Placental pericyte (primary cell): Measurements from ENCODE around the gene HAUS8. TPM values are rescaled to one million over a fixed set of nuclear protein-coding genes. Genes with fewer than 3 reads are reported as not detected.

ENCODE experiments used
- total RNA-seq: library from RNA; depleted of rRNA; stranded (reverse); fragments of >200 nt; gene quantifications from 2 replicates; pipeline ENCODE4 v1.2.3, GENCODE V29; 2012

Gene HAUS8, protein sequence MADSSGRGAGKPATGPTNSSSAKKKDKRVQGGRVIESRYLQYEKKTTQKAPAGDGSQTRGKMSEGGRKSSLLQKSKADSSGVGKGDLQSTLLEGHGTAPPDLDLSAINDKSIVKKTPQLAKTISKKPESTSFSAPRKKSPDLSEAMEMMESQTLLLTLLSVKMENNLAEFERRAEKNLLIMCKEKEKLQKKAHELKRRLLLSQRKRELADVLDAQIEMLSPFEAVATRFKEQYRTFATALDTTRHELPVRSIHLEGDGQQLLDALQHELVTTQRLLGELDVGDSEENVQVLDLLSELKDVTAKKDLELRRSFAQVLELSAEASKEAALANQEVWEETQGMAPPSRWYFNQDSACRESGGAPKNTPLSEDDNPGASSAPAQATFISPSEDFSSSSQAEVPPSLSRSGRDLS
- 1.3 and 8.6 TPM in 2 replicates for total RNA-seq

DNA sequence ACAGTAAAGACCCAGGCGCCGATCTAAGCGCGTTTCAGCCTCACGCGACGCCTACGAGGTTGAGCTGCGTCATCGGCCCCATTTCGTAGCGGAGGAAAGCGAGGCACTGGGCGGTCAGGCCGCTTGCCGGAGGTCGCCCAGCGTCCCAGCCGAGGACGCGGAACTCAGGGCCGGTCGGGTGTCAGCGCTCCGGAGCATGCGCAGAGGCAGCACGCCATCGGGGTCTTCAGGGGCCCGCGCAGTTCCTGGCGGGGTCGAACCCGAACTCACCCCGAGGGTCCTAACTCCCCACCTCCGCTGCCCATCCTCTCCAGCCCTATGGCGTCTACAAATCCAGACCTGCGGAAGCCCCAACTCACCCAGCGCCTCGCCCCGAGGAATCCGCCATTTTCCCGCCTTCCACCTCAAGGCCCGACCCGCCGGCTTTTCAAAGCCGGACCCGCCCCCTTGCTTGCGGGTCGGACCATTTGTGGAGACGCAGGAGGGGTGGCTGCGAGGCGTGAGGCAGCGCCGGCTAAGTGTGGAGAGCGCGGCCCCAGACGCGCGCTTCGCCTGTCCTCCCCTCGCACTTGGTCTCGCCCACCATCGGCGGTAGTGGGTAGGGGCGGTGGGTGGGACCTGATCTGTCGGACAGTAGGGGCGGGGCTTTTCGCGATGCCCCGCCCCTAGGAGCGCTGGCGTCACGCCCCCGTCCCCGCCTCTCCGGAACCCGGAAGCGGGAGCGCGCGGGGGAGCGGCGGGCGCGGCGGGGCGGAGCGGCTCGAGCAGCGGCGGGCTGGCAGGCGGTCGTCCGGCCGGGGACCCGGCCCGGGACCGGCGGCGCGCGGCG is at the start of gene HAUS8, which contains the start of gene MYO9B:
TSS of gene HAUS8 (minus strand) at position 418 of the 829 bp plus-strand sequence. CDS start at position 388, 30 bp downstream.
TSS of gene MYO9B (plus strand) at position 743 of the 829 bp plus-strand sequence. CDS start 25,941 bp downstream, outside the sequence.

DNA sequence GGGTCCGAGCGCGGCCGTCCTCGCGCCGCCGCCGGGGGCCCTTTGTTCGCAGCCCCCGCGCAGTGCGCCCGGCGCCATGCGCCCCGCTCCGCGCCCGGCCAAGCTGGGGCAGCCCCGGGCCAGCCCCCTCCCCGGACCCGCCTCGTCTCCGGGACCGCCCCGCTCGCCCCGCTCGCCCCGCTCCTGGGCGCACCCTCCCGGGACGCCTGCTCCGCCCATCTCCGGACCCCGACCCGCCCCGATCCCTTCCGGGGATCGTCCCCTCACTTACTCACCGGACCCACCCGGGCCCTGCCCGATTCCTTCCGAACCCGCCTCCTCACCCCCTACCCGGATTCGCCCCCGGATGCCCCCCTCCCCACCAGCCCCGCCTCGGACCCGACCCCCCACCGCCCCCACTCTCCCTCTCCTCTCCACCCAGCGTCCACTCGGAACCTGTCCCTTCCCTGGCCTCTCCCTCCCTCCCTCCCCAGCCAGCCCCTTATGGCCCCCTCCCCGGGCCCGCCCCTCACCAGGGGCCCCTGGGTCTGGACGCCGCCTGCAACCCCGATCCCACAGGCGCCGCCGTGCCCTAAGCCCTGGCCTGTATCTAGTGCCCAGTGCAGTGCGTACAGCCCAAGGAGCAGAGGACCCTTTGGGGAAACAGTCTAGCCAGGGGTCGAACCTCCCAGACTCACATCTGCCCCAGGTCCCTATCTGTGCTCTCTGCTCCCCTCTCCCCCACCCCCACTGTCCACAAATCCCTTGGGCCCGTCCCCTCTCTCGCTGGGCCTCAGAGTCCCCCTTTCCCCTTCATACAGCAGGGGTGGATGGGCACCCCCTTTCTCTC is 48.3 kb downstream of the HAUS8 start, which contains the start of gene CPAMD8:
TSS of gene CPAMD8 (minus strand) at position 105 of the 829 bp plus-strand sequence. CDS start 168 bp downstream, outside the sequence.

Other genes starting within 250 kb of the HAUS8 start
- 28.0 and 37.7 TPM in 2 replicates for gene SIN3B, start 246.1 kb downstream of the HAUS8 start, total RNA-seq
- gene F2RL3, start 186.5 kb downstream of the HAUS8 start, total RNA-seq, result 1.3 and 10.9 TPM in 2 replicates
- 0.57 and 2.4 TPM in 2 replicates for gene CPAMD8, start 48.6 kb downstream of the HAUS8 start, total RNA-seq
- gene MYO9B, start 325 bp upstream of the HAUS8 start, total RNA-seq, result 137 and 192 TPM in 2 replicates
- 15.2 and 52.7 TPM in 2 replicates for gene USE1, start 139.9 kb upstream of the HAUS8 start, total RNA-seq
- gene OCEL1, start 150.8 kb upstream of the HAUS8 start, total RNA-seq, result 5.4 and 6.3 TPM in 2 replicates
- 60.6 and 86.5 TPM in 2 replicates for gene NR2F6, start 170.5 kb upstream of the HAUS8 start, total RNA-seq
- 0.14 TPM in 1 of 2 replicates, not detected in the other for gene USHBP1, start 189.3 kb upstream of the HAUS8 start, total RNA-seq
- 93.4 and 96.1 TPM in 2 replicates for gene BABAM1, start 192.0 kb upstream of the HAUS8 start, total RNA-seq
- gene ANKLE1, start 206.4 kb upstream of the HAUS8 start, total RNA-seq, result 0.44 and 0.57 TPM in 2 replicates
- 8.3 and 12.0 TPM in 2 replicates for gene ABHD8, start 228.0 kb upstream of the HAUS8 start, total RNA-seq
- 26.7 and 51.8 TPM in 2 replicates for gene MRPL34, start 230.4 kb upstream of the HAUS8 start, total RNA-seq
- gene DDA1, start 234.1 kb upstream of the HAUS8 start, total RNA-seq, result 28.0 and 29.3 TPM in 2 replicates